ENCODE data around the gene KCNIP1. TPM values are rescaled to one million over a fixed set of nuclear protein-coding genes. Genes with fewer than 3 reads are reported as not detected.

Gene KCNIP1
- total and polyA plus RNA-seq, 7 donors, result 0.03 TPM; not detected in 6

- DNase-seq (peak in 1 of 2 donors; percentile 32), ATAC-seq (no peak)
- Histone ChIP-seq H3K36me3 (ENCODE audit: insufficient read depth in 1 of 2, low read depth in 1 of 2) (no peaks in the 10 kb centered on the region), H3K27me3 (ENCODE audit: insufficient read depth in 3 of 3, low read length in 2 of 3) (peaks cover 0 to 10% (median 3%) of the 10 kb centered on the region in 3 donors), H3K27ac (no peak overlapping the region), H3K4me1 (no peaks in the 10 kb centered on the region), H3K4me3 (no peak overlapping the region), H3K9me3 (no peaks in the 10 kb centered on the region)
- intact Hi-C loops (cut with DNase I), result no loop called here
- peak; percentile 22 for TF ChIP-seq CTCF (IDR thresholded peaks at IDR 0.05)
- 49 to 53% (median 52%) methylated on average over 12 of the region's 12 CpGs for WGBS, 3 donors
These were observed 100.1 kb downstream of the KCNIP1 start for GRCh38 chr5:170603578-170604565.

- ATAC-seq (no peak), DNase-seq (no peak)
- H3K36me3 ChIP-seq (ENCODE audit: insufficient read depth in 1 of 2, low read depth in 1 of 2), result no peaks in the 10 kb centered on the region
- peaks cover 0 to 3% (median 0%) of the 10 kb centered on the region in 3 donors for H3K27me3 ChIP-seq (ENCODE audit: insufficient read depth in 3 of 3, low read length in 2 of 3)
- no peak overlapping the region for H3K27ac ChIP-seq
- intact Hi-C loops (cut with DNase I), result no loop called here
- TF ChIP-seq CTCF (IDR thresholded peaks at IDR 0.05), result no peak
- no peaks in the 10 kb centered on the region for H3K9me3 ChIP-seq
- WGBS, 3 donors, result 73 to 76% (median 73%) methylated on average over 9 of the region's 9 CpGs
- no peaks in the 10 kb centered on the region for H3K4me1 ChIP-seq
- no peak overlapping the region for H3K4me3 ChIP-seq
These were observed 103.1 kb downstream of the KCNIP1 start for GRCh38 chr5:170606941-170607340.

- 43 to 48% (median 44%) methylated on average over 6 of the region's 6 CpGs for WGBS, 3 donors
- no peaks in the 10 kb centered on the region for H3K9me3 ChIP-seq
- H3K27ac ChIP-seq, result no peak overlapping the region
- no peak overlapping the region for H3K4me3 ChIP-seq
- H3K4me1 ChIP-seq, result no peaks in the 10 kb centered on the region
- no peak for DNase-seq
- no peak for ATAC-seq
- H3K27me3 ChIP-seq (ENCODE audit: insufficient read depth in 3 of 3, low read length in 2 of 3), result peaks cover 0 to 6% (median 0%) of the 10 kb centered on the region in 3 donors
- H3K36me3 ChIP-seq (ENCODE audit: insufficient read depth in 1 of 2, low read depth in 1 of 2), result no peaks in the 10 kb centered on the region
- no peak for TF ChIP-seq CTCF (IDR thresholded peaks at IDR 0.05)
- intact Hi-C loops (cut with DNase I), result no loop called here
These were observed 107.8 kb downstream of the KCNIP1 start for GRCh38 chr5:170611449-170612090.

- Histone ChIP-seq H3K27ac (no peak overlapping the region), H3K36me3 (ENCODE audit: insufficient read depth in 1 of 2, low read depth in 1 of 2) (no peaks in the 10 kb centered on the region), H3K4me3 (no peak overlapping the region), H3K4me1 (no peaks in the 10 kb centered on the region), H3K27me3 (ENCODE audit: insufficient read depth in 3 of 3, low read length in 2 of 3) (peaks cover 0 to 2% (median 0%) of the 10 kb centered on the region in 3 donors), H3K9me3 (no peaks in the 10 kb centered on the region)
- DNase-seq (no peak), ATAC-seq (no peak)
- WGBS, 3 donors, result 57 to 70% (median 61%) methylated on average over 6 of the region's 6 CpGs
- intact Hi-C loops (cut with DNase I), result no loop called here
- no peak for TF ChIP-seq CTCF (IDR thresholded peaks at IDR 0.05)
These were observed 108.4 kb downstream of the KCNIP1 start for GRCh38 chr5:170612256-170612678.

Data from psoas muscle (tissue), 8 donors.